ENCODE data around the gene DCAF10. TPM values are rescaled to one million over a fixed set of nuclear protein-coding genes. Genes with fewer than 3 reads are reported as not detected.

Gene DCAF10
- total RNA-seq, 1 donor = 24.5 TPM

GRCh38 chr9:37914701-37915358 is 114.2 kb downstream of the DCAF10 start:
- DNase-seq (ENCODE audit: low read depth) = no peak
- H3K4me3 ChIP-seq (ENCODE audit: low read depth, low read length) = no peak overlapping the region
- no peak for TF ChIP-seq CTCF (IDR thresholded peaks at IDR 0.05; ENCODE audit: insufficient read depth, low read length)

DNA sequence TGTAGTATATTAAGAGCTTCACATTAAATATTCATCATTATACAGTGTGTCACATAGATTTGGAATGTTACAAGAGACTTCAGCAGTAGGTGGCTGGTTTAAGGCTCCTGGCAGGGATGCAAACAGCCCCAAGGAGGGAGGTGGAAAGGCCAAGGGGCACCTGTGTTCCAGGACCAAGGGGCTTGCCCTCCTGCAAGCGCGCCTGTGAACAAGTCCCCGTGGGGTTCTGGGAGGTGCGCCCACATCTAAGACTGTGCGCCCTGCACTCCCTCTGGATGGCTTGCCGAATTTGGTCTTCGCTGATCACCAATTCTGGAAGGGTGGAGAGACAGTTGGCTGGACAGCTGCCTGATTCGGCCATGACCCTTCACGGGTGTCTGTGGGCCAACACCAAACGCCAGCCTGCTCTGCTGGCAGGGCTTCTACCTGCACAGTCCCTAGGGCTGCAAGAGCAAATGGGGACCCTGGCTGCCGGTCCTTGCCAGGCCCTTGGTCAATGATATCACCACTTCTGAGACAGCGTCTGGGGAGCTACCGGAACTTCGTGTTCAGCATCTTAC is 115.4 kb downstream of the DCAF10 start:
- H3K4me3 ChIP-seq (ENCODE audit: low read depth, low read length) = no peak overlapping the region
- no peak for DNase-seq (ENCODE audit: low read depth)
- TF ChIP-seq CTCF (IDR thresholded peaks at IDR 0.05; ENCODE audit: insufficient read depth, low read length) = no peak

- no peak for TF ChIP-seq CTCF (IDR thresholded peaks at IDR 0.05; ENCODE audit: insufficient read depth, low read length)
- no peak for DNase-seq (ENCODE audit: low read depth)
- no peak overlapping the region for H3K4me3 ChIP-seq (ENCODE audit: low read depth, low read length)
Observed at GRCh38 chr9:37916471-37917312, 116.1 kb downstream of the DCAF10 start.

Other genes starting within 250 kb of the DCAF10 start
- gene FBXO10, start 224.4 kb upstream of the DCAF10 start, total RNA-seq (ENCODE audit: low replicate concordance) = 7.1 and 7.6 TPM in 2 replicates
- gene TOMM5, start 208.2 kb upstream of the DCAF10 start, total RNA-seq (ENCODE audit: low replicate concordance) = 58.5 and 181 TPM in 2 replicates
- gene FRMPD1, start 149.8 kb upstream of the DCAF10 start, total RNA-seq (ENCODE audit: low replicate concordance) = not detected in 2 replicates
- 1.3 and 2.4 TPM in 2 replicates for gene TRMT10B, start 47.0 kb upstream of the DCAF10 start, total RNA-seq (ENCODE audit: low replicate concordance)
- 92.3 and 109 TPM in 2 replicates for gene EXOSC3, start 15.7 kb upstream of the DCAF10 start, total RNA-seq (ENCODE audit: low replicate concordance)
- 15.4 and 82.8 TPM in 2 replicates for gene SLC25A51, start 103.3 kb downstream of the DCAF10 start, total RNA-seq (ENCODE audit: low replicate concordance)

Data from fibroblast of the aortic adventitia (primary cell).